ENCODE results near the gene CDK4.
A peak's percentile ranks its signal among the peaks of the same experiment; 100 is the strongest.

The CDK4 gene

DNA sequence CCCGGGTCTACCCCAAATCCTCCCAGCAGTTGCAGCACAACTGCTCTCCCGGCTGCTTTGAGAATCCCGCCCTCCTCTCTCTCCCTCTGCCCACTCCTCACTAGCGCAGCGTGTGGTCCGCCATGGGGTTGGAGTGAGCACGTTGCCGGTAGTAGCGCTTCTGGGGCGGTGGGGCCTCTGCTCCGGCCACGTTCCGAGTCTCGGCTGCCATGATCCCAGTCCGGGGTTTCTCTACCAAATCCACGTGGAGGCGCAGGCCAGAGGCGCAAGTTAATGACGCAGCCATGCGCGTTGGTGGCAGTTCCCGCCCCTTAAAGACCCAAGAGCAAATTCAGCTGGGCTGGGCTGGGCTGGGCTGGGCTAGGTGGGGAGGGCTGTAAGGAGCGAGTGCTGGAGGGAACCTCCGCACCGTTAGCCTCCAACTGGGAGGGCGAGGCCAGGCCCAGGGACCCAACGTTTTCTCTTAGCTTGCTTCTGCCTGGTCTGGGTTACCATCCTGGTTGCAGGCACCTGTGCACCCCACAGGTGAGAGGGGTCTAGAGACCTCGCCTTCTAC, 19.8 kb upstream of the CDK4 start, which contains the start of gene METTL1:
Gene METTL1 (minus strand): TSS at position 233 of the 556 bp plus-strand sequence. CDS start 22 bp downstream, at position 211.
- DNase-seq (ENCODE audit: low spot score) = peak; percentile 99

DNA sequence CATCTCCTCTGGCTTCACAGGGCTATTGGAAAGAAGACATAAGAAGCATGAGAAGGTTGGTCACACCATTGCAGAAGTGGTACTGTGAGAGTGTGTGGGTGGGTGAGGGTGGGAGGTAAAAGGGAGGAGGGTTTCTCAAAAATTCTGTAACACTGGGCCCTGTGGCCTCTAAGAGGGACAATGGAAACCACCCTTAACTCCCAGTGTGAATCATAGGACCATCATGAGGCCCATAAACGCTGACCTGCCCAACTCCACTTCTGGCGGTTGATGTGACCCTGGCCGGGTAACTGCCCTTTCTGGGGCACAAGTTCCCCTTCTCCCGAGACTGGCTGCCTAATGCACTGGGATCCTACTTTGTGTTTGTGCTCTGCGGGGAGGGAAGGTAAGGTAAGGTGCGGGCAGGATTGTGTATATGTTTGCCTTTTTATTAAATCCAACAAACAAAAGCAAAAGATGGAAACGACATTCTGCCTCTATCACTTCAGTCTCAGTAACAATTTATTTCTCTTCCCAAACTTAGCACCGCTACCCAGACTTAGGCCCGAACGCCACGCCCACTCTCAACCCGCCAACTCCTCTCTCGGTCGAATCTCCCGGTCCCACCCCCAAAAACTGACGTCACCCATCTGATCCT, 19.2 kb upstream of the CDK4 start:
- no peak for DNase-seq (ENCODE audit: low spot score)

DNA sequence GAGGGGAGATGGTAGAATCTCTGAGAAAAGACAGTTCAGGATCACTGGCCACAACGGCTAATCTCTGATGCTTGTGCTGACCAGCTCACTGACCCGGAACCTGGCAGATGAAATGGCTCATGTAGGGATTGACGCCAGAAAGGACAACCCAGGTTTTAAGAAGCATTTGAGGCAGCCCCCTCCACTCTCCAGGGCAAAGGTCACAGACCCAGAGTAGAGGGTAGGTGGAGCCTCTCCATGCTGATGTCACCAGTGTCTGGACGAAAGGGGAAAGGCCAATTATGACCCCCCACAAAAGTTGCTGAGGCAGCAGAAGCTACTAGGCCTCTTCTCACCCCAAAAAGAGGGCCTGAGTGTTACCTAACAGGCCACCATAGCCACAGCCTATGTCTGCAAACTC, 18.6 kb upstream of the CDK4 start:
- no peak for DNase-seq (ENCODE audit: low spot score)

DNA sequence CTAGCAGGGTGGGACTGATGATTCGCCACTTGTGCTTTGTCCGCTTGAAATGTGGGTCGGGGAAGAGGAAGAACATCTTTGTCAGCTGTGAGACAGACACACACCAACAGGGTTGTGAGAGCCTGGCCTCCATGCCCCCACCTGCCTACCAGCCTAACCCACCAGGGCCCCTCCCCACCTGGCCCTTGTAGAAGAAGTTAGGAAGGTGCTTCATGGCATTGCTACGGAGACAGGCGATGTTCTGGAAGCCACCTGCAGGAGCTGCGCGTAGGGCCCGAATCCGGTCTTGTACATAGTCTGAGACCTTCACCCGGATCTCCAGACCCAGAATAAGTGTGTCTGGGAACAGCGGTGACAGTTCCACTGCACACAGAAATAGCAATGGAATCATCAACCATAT, 17.5 kb upstream of the CDK4 start:
- no peak for DNase-seq (ENCODE audit: low spot score)

DNA sequence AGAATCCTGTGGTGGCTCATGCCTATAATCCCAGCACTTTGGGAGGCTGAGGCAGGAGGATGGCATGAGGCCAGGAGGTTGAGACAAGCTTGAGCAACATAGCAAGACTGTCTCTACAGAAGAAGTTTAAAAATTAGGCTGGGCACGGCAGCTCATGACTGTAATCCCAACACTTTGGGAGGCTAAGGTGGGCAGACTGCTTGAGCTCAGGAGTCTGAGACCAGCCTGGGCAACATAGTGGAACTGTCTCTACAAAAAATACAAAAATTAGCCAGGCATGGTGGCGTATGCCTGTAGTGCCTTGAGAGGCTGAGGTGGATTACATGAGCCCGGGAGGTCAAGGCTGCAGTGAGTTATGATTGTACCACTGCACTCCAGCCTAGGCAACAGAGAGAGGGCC, 15.8 kb upstream of the CDK4 start:
- DNase-seq (ENCODE audit: low spot score) = no peak

DNA sequence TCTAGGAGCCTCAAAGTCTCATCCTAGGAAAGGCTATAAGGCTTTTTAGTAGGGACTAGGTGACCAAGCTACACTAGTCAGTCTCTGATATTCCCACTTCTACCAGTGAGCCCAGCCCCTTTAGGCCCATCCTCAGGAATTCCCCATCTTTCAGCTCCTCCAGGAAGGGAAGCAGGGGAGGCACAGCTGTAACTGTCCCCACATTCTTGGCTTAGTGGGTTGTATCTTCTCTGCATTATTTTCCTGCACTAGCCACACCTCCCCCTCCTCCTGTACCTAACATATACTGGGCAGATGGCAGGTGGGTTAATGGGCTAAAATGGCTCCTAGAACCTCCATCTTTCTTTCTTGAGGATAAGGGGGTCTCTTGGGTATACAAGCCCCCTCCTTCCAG, 15.2 kb upstream of the CDK4 start:
- no peak for DNase-seq (ENCODE audit: low spot score)

DNA sequence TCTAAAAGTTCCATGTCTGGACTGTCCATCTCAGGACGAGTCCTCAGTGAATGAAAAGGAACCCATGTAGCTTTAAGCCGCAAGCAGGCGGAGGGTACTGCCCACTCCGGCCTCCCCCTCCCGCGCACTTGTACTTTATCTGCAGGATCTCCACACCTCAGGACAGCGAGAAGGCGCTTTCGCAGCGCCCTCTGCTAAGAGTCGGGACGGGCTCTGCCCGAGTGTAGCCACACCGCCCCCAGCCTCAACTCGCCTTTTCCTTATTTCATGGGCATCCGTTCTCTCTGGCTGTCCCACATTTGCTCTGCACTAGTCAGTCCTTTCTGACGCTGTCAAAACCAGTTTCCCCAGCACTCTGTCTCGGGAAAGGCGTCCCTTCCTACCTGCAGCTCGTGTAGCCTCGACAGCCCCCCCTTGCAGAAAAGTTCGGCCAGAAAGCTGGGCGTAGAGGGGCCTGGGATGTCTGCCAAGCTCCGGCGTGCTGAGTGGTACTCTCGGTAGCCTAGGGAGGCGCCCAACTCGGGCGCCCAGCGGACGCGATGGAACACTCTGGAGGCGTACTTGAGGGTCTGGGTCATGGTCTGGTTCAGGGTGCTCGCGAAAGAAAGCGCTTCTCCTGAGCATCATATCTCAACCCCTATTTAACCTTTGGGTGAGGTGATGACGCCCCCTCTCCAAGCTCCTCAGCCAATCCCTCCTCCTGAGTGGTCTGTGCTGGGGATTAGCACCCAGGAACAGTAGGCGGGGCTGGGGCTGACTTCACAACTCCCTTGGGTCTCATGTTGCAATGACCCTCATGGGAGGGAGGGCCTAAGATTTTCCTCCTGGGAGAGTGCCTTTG, 14.6 kb upstream of the CDK4 start, which contains the start of gene CYP27B1:
Gene CYP27B1 (minus strand): TSS at position 615 of the 841 bp plus-strand sequence. CDS start 37 bp downstream, at position 578.
- DNase-seq (ENCODE audit: low spot score) = peak; percentile 79

DNA sequence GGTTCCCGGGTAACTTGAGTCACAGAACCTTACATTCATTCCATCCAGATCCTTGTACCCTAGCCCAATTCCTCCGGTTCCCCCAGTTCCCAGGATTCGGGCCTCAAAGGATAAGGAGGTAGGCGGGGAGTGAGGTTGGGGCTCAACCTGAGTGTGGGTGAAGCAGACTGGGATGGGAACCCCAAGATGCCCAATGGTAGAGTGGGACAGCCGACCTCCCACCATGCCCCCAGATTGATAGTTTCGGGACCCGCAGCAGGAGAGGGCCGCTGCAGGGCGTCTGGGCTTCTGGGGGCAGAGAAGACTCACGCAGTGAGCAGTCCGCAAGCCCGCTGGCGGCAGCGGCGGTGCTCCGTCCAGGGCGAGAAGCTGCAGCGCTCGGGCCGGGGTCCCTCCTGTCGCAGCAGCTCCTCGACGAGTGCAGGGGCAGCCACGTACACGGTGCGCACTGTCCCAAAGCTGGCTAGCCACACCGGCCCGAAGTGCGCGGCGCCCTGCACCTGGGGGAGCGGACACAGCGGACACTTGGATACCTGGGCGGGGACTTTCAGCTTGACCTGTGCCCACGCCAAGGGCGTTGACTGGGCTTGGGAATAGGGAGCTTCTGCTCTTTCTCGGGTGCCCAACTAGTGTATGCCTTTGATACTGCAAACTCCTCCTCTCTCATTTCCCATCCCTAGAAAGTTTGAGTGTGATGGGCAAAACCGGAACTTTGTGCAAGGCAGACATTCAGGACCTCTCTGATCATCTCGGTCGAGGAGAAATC, 13.8 kb upstream of the CDK4 start:
- no peak for DNase-seq (ENCODE audit: low spot score)

DNA sequence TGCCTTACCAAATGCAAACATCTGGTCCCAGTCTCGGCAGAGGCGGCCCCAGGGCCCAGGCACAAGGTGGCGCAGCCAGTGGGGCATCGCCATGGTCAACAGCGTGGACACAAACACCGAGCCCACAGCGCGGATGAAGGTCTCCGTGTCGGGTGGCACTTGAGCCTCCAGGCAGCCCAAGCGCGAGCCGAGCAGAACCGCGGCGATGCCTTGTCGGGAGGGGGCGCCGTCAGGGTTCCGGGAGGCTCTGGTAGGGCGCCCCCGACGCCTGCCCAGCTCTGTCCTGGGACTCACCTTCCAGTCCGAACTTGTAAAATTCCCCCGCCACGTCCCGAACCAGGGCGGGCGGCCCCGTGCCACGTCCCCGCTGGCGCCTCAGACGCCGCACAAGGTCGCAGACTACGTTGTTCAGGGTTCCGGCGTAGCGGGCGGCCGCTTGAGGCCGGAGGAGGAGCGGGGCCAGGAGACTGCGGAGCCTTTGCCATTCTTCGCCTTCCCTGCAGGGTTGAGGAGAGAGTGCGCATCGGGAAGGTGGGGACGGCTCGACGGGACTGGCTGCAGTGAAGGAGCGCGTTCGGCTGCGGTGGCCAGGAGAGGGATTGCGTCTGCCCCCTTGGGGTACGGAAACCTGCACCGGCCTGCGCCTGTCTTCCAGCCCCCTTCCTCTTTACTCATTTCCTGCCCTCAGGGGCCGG, 13.0 kb upstream of the CDK4 start:
- DNase-seq (ENCODE audit: low spot score) = peak; percentile 80

DNA sequence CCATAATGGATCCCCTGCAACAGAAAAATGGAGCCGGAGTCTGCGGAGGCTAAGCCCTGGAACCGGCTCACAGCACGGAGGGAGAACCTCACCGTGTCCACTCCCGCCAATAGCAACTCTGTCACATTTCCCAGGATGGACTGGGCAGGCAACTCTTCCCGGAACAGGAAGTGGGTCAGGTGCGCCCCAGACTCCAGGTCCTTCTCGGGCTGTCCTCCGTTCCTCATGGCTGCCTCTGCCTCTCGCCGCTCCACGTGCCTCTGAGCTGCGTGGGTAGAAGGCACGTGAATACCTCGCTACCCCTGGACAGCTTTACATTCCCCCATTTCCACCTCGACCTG, 12.5 kb upstream of the CDK4 start:
- DNase-seq (ENCODE audit: low spot score) = no peak

DNA sequence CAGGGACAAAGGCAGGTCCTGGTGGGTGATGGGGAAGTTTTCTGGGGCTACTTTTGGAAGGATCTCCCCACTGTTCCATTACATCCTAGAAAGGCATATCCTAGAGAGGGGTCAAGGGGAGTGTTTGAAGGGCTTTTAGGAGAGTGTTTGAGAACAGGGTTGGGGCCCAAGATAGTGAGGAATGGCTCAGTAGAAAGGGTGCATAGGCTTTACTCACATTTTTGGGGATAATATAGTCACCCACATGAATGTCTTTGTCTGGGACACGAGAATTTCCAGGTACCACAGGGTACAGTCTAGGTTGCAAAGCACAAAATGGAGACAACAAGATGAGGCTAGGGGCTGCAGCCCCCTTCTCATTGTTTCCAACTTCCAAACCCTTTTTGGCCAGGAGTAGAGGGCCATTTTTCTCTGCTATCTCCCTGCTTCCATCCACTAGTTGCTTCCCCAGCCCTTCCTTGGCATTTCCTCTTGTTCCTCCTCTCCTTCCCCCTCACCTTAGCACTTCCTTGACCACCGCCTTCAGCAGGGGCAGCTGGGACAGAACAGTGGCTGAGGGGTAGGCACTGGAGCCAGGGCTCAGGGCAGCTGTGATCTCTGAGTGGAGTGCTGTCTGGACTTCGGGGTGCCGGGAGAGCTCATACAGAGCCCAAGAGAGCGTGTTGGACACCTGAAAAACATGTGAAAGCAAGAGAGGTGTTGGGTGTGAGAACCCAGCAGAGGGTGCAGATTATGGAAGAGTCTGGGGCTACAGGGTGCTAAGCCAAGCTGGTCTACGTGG, 12.0 kb upstream of the CDK4 start:
- no peak for DNase-seq (ENCODE audit: low spot score)

DNA sequence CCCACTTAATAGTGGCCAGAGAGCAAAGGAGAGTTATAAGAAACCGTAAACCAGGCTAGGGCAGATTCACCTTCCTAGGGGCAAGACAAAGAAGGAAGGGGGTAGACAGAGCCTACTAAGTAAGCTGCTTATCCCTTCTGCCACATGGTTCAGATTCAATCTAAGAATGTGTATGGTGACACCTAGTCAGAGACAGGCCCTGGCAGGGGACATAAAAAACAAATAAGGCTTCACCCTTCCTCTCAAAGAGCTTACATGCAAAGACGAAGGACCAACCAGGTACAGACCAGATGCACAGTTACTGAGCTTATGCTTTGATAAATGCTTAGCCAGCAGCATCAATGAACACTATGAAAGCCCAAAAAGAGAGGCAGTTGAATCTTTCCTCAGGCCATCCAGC, 10.4 kb upstream of the CDK4 start:
- no peak for DNase-seq (ENCODE audit: low spot score)

DNA sequence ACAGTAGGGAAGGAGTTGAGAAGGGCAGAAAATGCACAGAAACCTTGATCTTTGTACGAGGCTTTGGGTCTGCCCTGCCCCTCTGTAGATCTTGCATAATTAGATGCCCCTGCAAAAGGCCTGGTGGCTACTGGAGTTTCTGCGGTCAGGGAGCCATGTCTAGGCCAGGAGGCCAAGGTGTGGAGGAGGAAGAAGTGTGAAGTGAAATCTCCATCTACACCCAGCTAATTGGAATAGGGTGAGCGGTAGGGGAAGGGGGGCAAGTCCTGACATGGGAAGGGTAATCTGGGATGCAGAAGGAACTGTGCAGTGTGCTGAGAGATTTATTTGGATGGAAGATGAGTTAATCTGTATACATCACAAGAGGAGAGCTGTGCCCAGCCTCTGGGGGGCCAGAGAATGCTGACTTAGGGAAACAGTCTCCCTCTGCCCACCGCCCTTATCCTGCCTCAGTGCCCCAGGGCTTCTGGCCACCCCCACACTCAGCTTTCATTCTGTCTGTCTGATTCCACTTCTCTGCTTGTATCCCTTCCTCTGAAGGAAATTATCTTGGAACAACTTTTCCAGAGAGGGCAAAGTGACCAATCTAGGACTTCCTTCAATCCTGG, 9.4 kb upstream of the CDK4 start:
- peak; percentile 29 for DNase-seq (ENCODE audit: low spot score)

DNA sequence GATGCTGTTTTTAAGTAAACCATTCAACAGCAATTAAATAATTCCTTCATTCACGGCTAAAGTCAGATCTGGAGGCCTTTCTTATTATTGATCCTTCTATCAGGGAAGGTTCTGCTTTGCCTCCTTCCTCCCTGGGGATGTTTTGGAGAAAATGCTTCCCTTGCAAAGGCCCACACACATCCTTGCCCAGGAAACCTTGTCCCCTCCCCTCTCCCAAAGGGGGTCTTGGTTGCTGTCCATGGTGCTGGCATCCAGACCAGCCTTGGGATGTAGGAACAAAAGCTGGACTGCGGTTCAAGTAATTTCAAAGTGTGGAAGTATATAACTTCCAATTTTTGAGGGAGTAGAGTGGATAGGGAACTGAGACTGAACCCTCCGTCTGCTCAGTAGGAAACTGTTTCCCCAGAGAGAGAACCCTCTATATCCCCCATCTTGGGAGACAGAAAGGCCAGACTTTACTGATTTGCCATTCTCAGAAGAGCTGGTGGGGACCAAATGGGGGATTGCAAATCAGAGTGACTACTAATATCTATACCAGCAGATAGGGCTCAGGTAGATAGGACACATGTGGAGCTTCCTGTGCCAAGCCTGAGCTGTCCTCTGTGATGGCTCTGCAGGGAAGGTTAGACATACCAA, 8.4 kb upstream of the CDK4 start:
- peak; percentile 80 for DNase-seq (ENCODE audit: low spot score)

DNA sequence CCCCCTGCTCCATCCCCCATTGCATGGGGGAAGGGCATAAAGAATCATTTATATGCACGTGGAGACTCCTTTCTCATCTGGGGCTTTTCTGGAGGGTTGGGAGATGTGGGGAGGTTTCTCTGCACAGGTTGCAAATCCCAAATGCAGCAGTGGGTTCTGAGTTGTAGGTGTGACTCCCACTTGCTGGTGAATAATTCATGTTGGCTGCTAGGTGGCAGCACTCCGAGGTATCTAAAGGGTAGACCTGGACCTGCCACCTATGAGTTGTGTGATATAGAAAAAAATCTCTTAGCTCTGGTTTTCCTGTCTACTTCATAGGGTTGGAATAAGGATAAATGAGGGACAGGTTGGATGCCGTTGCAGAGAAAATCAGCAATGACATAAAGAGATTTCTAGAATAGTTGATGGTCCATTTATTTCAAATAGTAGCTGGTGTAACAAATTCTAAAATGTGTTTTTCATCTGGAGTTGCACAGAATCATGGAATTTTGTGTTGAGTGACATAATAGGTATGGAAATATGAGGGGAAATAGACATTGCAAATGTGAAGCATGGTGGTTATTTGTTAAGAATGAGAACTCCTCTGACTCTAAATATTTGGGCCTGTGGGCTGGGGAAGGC, 7.4 kb upstream of the CDK4 start:
- no peak for DNase-seq (ENCODE audit: low spot score)

DNA sequence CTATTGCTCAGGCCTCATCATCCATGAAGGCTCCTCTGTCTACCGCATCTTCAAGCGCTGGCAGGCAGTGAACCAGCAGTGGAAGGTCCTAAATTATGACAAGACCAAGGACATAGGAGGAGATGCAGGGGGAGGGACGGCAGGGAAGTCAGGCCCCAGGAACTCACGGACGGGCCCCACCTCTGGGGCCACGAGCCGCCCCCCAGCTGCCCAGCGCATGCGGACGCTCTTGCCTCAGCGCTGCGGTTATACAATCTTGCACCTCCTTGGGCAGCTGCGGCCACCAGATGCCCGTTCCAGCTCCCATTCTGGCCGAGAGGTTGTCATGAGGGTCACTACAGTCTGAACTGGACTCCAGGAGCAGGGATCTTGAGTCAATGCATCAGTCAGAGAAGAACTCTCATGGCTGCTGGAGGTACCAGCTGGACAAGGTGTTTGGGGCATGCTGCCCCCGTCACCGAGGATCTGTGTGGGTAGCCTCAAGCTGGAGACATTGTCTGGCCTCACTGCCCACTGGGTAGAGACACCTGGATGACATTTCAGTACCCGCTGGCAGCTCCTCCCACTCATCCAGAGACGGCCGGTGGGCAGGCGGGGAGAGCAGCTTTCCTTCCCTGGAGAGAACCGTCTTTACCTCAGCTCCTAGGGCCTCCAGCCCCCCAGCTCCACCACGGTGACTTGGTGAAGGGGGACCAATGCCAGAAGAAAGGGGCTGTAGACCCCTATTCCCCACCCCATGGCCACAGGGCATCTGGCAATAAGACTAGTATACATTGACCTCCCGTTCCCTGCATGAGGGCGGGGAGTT, 6.6 kb upstream of the CDK4 start:
- DNase-seq (ENCODE audit: low spot score) = no peak

DNA sequence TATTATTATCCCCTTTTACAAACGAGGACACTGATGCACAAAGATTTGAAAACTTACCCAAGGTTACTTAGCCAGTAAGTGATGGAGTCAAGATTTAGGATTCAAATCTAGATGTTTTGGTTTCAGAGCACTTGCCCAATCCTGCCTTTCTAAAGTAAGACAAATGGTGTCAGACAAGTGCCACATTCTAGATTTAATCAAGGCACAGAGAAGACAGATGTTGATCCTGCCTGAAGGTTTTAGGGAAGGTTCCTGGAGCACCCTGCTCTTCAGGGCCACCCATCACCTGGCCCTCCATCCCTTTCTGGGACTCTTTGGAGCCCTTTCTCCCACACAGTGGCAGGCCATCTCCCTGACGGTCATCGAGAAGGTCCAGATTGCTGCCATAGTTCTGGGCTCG, 5.7 kb upstream of the CDK4 start:
- DNase-seq (ENCODE audit: low spot score) = no peak

DNA sequence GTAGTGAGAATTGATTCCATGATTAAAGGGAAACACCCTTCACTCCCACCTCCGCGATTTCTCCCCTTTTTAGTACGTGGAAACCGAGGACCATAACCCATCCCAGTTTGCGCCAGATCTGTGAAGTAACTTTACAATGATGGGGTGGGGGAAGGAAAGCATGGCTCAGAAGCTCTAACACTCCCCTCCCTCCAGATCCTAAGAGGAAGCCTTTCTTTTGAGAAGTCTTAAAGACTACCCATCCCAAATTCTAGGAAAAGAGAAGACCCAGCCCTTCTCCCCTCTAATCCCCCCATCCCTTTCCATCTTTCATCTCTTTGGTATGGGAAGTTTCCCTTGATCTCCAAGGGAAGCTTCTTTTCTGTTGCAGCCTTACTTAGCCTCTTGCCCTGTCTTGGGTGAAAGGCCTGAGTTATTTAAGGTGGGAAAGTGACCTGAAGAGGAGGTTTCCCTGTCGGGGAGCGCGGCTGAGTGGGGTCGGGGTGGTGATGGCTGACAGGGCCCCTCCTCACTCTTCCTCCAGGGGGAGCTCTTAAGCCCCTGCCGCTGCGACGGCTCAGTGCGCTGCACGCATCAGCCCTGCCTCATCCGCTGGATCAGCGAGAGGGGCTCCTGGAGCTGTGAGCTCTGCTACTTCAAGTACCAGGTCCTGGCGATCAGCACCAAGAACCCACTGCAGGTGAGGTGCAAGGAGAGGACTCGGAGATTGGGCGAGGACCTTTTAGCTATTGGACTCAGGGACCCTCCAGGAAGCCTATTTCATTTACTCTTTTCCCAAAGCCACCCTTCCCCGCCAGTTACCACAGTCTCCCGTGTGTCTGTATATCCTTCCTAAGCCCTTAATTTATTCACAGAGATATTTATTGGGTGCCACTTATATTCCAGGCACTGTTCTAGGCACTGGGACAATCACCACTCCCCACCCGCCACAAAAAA, 4.6 kb upstream of the CDK4 start:
- peak; percentile 87 for DNase-seq (ENCODE audit: low spot score)
